Activated CD4-positive, alpha-beta T cell treated with anti-CD3 and anti-CD28 coated beads, Interleukin-2, amount 50 U/mL, for 1 hour (primary cell): ENCODE measurements around the gene HHLA2.
"Not testable (repeated sequence)": the region's sequence is repeated elsewhere in the genome, so short reads cannot be mapped to it uniquely, and the experiment has no call there.

ENCODE experiments used
- DNase-seq: peaks from one replicate; pipeline ENCODE4 v3.0.0-alpha.2; 2020

The HHLA2 gene

GRCh38 chr3:108296239-108296638, at the start of gene HHLA2:
TSS of gene HHLA2 (plus strand) at chr3:108296548. CDS start at chr3:108351814, 55,266 bp downstream.
- no peak for DNase-seq

GRCh38 chr3:108250626-108251025, 45.7 kb upstream of the HHLA2 start:
- no peak for DNase-seq

- no peak for DNase-seq
Observed at GRCh38 chr3:108251265-108251664, 45.1 kb upstream of the HHLA2 start.

GRCh38 chr3:108251844-108252243, 44.5 kb upstream of the HHLA2 start:
- DNase-seq: no peak

- no peak for DNase-seq
Observed at GRCh38 chr3:108255131-108255530, 41.2 kb upstream of the HHLA2 start.

GRCh38 chr3:108264534-108265298, 31.6 kb upstream of the HHLA2 start:
- DNase-seq: not testable (repeated sequence)

GRCh38 chr3:108268235-108268634, 28.1 kb upstream of the HHLA2 start:
- not testable (repeated sequence) for DNase-seq

- no peak for DNase-seq
Observed at GRCh38 chr3:108271626-108272025, 24.7 kb upstream of the HHLA2 start.

GRCh38 chr3:108279066-108279465, 17.3 kb upstream of the HHLA2 start:
- not testable (repeated sequence) for DNase-seq

GRCh38 chr3:108280476-108280875, 15.9 kb upstream of the HHLA2 start:
- DNase-seq: no peak

GRCh38 chr3:108281670-108282069, 14.7 kb upstream of the HHLA2 start:
- DNase-seq: no peak

- DNase-seq: no peak
Observed at GRCh38 chr3:108283006-108283405, 13.3 kb upstream of the HHLA2 start.

- DNase-seq: no peak
Observed at GRCh38 chr3:108283989-108284388, 12.4 kb upstream of the HHLA2 start.

- DNase-seq: no peak
Observed at GRCh38 chr3:108285176-108285575, 11.2 kb upstream of the HHLA2 start.

- no peak for DNase-seq
Observed at GRCh38 chr3:108287146-108287545, 9.2 kb upstream of the HHLA2 start.

GRCh38 chr3:108288193-108288592, 8.2 kb upstream of the HHLA2 start:
- DNase-seq: not testable (repeated sequence)

- no peak for DNase-seq
Observed at GRCh38 chr3:108289159-108289558, 7.2 kb upstream of the HHLA2 start.

- DNase-seq: no peak
Observed at GRCh38 chr3:108292450-108292849, 3.9 kb upstream of the HHLA2 start.

GRCh38 chr3:108292905-108293328, 3.4 kb upstream of the HHLA2 start:
- DNase-seq: no peak

- DNase-seq: no peak
Observed at GRCh38 chr3:108293858-108294257, 2.5 kb upstream of the HHLA2 start.

- no peak for DNase-seq
Observed at GRCh38 chr3:108295421-108296175, 750 bp upstream of the HHLA2 start.

- no peak for DNase-seq
Observed at GRCh38 chr3:108297647-108298046, 1.3 kb downstream of the HHLA2 start.

- no peak for DNase-seq
Observed at GRCh38 chr3:108298056-108298455, 1.7 kb downstream of the HHLA2 start.
